Daoy (cell line): Measurements from ENCODE around the gene UBE2H. TPM values are rescaled to one million over a fixed set of nuclear protein-coding genes. Genes with fewer than 3 reads are reported as not detected.
"Not testable (repeated sequence)": the region's sequence is repeated elsewhere in the genome, so short reads cannot be mapped to it uniquely, and the experiment has no call there.

Source experiments
- DNase-seq: peaks from one replicate; pipeline ENCODE4 v3.0.0-alpha.2; 2015; ENCODE audit warnings: low read depth
- total RNA-seq: library from RNA; depleted of rRNA; stranded (reverse); fragments of >200 nt; shearing (Covaris generic); gene quantifications from 2 replicates; pipeline ENCODE4 v1.2.3, GENCODE V29; 2014

Gene UBE2H
- total RNA-seq, 1 experiment from 2014 or later, result 39.1 TPM

DNA sequence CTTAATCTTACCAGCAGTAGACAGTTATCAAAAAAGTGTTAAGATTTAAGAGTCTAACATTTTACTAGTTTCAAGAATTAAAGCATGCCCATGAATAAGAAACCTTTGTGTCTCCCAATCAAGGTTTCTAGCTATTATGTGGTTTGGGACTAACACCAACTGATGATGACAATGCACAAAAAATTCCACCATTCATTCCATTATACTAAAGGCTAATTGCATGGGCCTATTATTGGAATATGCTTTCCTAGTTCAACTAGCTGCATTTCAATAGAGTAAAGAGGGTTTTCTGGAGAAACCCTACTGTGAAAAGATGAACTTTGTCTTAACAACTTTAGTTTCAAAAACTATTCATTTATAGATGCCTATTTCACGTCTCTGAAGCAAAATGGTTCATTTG lies 44.6 kb downstream of the UBE2H start:
- no peak for DNase-seq

DNA sequence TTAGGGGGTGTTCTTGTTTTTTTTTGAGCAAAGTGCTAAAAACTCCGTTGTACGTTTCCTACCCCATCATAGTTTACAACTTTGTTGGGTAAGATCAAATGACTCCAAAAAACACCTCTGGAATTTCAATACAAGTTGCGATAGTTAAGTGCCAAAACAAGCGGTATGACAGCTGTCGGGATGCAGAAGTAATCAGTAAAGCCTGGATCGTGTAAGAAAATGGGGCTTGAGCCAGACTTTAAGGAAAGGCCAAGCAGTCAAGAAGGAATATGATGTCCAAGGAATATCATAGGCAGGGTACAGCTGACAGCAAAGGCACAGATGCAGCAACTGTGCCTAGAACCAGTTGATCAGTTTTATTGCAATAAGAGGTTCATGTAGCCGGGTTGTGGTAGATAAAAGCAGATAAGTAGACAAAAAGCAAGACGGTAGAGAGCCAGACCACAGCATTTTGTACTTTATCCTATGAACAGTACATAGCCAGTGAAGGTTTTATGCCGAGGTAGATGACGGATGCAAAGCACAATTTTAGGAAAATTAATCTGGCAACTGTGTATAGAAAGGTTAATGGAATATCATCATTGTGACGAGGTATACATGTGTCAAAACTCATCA lies 45.5 kb downstream of the UBE2H start:
- no peak for DNase-seq

DNA sequence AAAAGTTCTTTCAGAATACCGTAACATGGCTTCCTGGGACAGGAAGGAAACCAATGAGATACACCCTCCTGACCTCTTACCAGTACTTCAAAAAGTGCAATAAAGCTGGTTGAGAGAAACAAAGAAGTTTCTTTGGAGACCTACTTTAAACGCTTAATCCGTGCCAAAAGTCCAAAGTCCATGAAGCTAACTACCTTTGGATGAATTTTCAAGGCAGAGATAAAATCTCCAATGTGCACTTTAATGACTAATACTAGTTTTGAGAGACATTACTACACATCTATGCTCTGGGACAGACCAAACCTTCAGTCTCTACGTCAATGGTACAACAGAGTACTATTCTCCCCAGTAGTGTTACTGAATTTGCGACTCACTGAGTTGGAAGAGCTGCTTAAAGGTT lies 46.1 kb downstream of the UBE2H start:
- no peak for DNase-seq

DNA sequence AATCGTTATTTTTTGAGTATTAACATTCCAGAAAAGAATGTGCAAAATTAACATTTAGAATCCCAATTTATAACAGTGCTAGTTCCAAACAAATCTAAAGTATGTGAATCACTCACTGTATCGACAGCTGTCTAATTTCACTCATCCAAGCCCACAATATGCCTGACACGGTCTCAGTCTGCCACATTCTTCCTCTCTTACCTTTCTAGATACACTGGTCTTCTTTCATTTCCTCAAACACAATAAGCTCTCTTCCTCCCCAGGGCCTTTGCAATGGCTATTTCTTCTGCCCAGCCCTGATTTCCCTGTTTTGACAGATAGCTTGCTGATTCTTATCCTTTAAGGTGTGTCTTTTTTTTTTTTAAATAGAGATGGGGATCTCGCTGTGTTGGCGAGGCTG lies 48.8 kb downstream of the UBE2H start:
- no peak for DNase-seq

- no peak for DNase-seq
Measured at GRCh38 chr7:129902788-129903422, 49.9 kb downstream of the UBE2H start.

DNA sequence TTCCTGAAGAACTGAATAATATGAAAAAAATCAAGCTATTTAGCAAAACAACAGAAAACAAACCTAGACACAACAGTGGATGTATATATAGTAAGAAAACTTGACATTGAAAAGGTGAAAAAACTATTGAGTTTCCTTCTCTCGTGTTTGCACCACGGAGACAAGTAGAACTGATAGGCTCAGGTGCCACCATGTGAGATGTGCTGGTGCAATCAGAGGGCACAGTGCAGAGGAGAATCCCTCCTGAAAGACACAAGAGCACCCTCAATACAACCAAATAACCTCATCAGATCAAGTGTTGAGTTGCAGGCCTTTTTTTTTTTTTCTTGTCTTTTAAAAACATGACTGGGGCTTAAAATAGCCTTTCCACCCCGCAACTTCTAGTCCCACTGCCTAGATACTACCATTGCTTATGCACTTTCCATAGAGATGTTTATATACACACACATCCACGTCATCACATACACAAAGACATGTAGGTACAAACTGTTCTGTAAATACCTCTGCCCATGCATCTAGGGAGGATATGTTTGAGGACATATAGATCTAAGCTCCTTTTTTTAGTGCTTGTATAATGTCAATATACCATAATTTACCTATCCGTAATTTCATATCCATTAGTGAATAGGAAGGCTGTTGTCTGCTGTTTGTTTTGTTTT lies 54.1 kb downstream of the UBE2H start:
- no peak for DNase-seq

DNA sequence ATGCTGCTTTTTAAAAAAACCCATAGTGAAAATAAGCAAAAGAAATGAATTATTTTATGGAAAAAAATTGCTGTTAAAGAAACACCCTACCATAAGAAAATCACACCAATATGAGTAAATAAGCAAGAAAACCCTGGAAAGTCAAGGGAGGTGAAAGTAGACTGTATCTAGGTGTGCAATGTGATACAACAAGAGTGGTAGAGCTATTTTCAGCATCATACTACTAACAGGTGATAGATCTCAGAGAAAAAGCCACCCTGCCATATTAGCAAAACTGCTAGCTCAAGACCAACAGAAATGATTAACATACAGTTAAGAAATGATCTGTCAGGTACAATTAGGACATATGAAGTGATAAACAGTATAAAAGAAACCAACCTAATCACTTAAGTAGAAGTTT lies 54.8 kb downstream of the UBE2H start:
- DNase-seq, result no peak

GRCh38 chr7:129896568-129897382 lies 56.0 kb downstream of the UBE2H start:
- peak; percentile 35 for DNase-seq

DNA sequence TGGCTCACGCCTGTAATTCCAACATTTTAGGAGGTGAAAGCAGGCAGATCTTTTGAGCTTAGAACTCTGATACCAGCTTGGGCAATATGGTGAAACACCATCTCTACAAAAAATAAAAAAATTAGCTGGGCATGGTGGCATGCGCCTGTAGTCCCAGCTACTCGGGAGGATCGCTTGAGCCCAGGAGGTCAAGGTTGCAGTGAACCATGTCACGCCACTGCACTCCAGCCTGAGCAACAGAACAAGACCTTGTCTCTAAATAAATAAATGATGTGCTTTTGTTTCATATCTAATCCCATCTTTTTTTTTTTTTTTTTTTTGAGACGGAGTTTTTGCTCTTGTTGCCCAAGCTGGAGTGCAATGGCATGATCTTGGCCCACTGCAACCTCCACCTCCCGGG lies 58.6 kb downstream of the UBE2H start:
- DNase-seq, result not testable (repeated sequence)

GRCh38 chr7:129890090-129890489 lies 62.7 kb downstream of the UBE2H start:
- no peak for DNase-seq

DNA sequence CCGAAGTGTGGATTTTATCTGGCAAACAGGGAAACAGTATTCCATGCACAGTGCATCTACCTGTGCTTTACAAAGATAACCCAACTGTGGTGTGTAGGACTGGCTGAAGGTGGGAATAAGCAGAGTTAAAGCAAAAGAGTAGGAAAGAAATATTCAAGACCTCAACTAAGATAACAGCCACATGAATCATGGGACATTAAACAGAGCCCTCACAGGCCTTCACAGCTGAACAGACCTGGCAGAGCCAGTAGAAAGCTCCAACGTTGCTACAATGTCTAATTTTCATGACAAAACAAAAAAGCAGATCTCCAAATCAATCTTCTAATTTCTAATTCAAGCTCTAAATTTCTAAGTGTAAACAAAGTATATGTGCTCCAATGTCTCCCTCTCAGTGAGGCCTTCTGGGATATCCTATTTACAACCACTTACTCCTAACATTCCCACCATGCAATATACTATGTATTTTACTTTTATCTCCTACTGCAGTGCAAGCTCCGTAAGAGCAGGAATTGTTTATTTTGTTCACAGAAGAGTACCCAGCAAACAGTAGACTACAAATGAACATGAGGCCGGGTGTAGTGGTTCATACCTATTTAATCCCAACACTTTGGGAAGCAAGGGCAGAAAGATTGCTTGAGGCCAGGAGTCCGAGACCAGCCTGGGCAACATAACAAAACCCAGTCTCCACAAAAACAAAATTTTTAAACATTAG lies 63.5 kb downstream of the UBE2H start:
- no peak for DNase-seq

- DNase-seq, result no peak
Measured at GRCh38 chr7:129887865-129888264, 64.9 kb downstream of the UBE2H start.

DNA sequence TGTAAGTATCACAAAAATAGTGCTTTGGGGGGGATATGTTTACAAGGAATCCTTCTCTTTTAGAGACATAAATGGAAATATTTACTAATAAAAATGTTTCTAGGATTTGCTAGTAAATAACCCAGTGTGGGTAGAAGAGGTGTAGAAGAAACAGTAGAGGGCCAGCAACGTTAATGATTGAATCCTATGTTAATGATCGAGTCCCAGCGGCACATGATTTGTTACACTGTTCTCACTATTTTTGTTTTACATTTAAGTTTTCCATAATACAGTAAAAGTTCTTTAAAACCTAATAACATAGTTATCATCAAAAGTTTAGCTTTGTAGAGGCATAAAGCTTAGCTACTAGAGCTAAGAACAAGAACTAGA lies 66.0 kb downstream of the UBE2H start:
- no peak for DNase-seq

GRCh38 chr7:129886167-129886817 lies 66.5 kb downstream of the UBE2H start:
- DNase-seq, result no peak

DNA sequence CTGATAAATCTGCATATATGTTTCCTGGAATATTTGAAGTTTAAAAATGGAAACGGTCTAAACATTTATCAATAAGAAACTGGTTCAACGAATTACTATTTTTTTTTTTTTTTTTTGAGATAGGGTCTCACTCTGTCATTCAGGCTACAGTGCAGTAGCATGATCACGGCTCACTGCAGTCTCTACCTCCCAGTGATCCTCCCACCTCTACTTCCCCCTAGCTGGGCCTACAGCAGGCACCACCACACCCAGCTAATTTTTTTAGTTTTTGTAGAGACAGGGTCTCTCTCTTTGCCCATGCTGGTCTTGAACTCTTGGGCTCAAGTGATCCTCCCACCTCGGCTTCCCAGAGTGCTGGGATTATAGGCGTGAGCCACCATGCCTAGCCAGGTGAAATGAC lies 68.3 kb downstream of the UBE2H start:
- no peak for DNase-seq

DNA sequence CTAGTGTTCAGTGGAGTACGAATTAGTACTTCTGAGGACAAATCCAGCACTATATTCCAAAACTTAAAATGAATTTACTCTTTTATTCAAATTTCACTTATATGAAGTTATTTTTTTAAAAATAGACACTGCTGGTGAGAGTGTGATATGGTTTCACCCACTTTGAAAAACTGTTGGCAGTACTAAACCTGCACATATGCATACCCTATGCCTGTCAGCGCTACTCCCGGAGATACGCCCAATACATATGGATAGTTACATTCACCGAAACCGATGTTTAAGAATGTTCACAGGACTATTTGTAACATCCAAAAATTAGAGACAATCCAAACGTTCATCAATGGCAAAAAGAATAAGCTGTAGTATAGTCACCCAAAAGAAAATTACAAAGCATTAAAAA lies 69.6 kb downstream of the UBE2H start:
- no peak for DNase-seq

GRCh38 chr7:129882531-129882930 lies 70.2 kb downstream of the UBE2H start:
- no peak for DNase-seq

GRCh38 chr7:129877146-129877792 lies 75.5 kb downstream of the UBE2H start:
- no peak for DNase-seq

DNA sequence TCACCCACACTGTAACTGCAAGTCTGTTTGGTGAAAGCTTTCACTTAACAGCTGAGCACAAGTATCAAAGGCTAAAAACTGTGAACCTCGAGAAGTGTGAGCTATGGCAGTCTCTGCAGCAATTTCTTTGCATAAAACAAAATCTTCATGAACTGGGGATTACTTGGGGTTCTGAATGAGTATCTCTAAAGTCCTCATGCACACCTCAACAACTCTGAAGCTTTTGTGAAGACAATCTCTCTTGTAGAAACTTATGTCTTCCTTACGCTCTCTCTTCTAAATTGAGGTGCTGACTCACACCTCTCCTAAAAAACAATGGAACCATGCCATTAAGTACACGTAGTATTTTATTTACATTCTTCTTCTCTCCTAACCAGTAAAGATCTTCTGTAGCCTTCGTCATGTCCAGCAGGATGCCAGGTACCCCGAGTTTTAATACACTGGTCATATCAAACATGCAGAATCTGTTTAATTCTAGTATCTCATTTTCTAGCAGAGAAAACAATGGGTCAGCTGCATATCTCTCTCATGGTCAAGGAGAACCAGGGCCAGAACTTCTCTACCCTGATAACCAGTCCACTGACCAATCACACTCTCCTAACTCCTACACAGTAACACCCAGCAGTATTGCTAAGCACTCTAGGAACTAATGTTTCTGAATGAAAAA lies 76.9 kb downstream of the UBE2H start:
- peak; percentile 57 for DNase-seq

- no peak for DNase-seq
Measured at GRCh38 chr7:129875160-129875559, 77.6 kb downstream of the UBE2H start.
